GM20000 (cell line): ENCODE data around the gene TXNL4B.

ENCODE experiments used
- DNase-seq: peaks from one replicate; pipeline ENCODE4 v3.0.0; 2012; ENCODE audit warnings: low spot score
- TF ChIP-seq, protein P1 (sequence below): IDR thresholded peaks from 2 replicates; pipeline ENCODE4 v1.5.1; 2012; ENCODE audit warnings: mild to moderate bottlenecking, control low read depth; ENCODE audit errors: extremely low read depth, missing control alignments

TXNL4B gene

DNA sequence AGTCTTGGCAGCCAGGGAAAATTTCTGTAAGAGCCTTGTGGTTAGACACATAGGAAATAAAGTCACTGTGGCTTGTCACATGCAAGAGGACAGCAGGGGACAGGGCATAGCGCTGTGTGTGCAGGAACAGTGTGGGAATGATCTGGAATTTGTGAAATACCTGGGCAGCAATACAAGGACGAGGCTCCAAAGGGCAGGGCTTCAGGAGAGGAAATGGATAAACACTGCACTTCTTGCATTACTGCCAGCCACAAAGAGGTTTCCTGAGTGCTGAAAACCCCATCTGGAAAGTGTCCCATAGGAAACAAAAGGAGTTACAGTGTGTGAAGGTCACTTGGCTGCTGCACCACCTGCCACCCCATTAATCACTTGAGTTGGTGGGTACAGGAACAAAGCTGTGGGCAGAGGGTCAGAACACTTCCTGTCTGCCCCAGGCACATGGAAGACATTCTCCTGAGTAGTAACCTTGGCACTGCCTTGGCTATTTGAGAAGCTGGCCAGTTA lies 51.2 kb downstream of the TXNL4B start:
- no peak for DNase-seq
- TF ChIP-seq, protein P1, sequence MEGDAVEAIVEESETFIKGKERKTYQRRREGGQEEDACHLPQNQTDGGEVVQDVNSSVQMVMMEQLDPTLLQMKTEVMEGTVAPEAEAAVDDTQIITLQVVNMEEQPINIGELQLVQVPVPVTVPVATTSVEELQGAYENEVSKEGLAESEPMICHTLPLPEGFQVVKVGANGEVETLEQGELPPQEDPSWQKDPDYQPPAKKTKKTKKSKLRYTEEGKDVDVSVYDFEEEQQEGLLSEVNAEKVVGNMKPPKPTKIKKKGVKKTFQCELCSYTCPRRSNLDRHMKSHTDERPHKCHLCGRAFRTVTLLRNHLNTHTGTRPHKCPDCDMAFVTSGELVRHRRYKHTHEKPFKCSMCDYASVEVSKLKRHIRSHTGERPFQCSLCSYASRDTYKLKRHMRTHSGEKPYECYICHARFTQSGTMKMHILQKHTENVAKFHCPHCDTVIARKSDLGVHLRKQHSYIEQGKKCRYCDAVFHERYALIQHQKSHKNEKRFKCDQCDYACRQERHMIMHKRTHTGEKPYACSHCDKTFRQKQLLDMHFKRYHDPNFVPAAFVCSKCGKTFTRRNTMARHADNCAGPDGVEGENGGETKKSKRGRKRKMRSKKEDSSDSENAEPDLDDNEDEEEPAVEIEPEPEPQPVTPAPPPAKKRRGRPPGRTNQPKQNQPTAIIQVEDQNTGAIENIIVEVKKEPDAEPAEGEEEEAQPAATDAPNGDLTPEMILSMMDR: no peak

DNA sequence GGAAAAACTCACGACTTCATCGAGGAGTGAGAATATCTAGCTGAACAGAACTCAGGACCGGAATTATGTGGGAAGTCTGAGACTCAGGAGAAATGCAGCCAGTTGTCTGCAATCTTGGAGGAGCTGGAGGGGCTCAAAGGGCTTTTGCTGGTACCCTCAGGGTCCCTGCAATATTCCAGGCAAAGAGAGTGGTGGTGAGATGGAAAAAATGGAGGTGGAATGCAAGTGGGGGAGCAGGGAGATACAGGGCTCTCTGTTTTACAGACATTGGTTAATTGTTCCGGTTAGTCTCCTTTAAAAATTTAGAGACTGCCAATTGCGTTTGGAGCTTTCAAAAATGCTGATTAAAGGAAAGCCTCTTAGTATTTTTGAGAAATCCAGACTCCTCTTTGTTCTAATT lies 57.3 kb downstream of the TXNL4B start:
- TF ChIP-seq, protein P1: no peak
- no peak for DNase-seq
